LNCaP clone FGC (cell line): ENCODE data around the gene CNTN4.

Experiments
- DNase-seq: peaks from one replicate; pipeline ENCODE4 v3.0.0-alpha.2; 2011; ENCODE audit warnings: low read depth
- H3K4me3 ChIP-seq: 2 replicates; pipeline ENCODE4 v1.5.1; 2011; ENCODE audit warnings: mild to moderate bottlenecking, low read depth, low read length, control low read depth
- TF ChIP-seq, protein P1 (sequence below): IDR thresholded peaks from 2 replicates; pipeline ENCODE4 v1.5.1; 2012; ENCODE audit warnings: mild to moderate bottlenecking; ENCODE audit not compliant: control insufficient read depth, insufficient read depth; ENCODE audit errors: extremely low read depth

Gene CNTN4

DNA sequence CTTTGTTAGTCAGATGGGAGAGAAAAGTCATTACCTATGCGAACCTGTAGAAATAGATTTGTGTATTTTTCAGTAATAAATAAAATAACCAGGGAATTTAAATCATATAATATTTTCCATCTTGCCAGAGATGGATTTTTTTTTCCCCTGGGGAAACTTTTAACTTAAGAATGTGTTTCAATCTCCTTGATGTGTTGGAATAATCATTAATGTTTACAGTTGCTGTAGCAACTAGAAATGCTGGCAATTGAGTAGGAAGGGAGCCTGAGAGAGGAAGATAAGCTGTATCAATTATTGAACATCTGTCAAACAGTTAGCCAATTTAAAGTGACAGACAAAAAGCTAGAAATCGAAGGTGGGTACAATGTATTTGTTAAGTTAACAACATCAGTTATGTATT lies 752.0 kb downstream of the CNTN4 start:
- no peak for DNase-seq
- TF ChIP-seq, protein P1, sequence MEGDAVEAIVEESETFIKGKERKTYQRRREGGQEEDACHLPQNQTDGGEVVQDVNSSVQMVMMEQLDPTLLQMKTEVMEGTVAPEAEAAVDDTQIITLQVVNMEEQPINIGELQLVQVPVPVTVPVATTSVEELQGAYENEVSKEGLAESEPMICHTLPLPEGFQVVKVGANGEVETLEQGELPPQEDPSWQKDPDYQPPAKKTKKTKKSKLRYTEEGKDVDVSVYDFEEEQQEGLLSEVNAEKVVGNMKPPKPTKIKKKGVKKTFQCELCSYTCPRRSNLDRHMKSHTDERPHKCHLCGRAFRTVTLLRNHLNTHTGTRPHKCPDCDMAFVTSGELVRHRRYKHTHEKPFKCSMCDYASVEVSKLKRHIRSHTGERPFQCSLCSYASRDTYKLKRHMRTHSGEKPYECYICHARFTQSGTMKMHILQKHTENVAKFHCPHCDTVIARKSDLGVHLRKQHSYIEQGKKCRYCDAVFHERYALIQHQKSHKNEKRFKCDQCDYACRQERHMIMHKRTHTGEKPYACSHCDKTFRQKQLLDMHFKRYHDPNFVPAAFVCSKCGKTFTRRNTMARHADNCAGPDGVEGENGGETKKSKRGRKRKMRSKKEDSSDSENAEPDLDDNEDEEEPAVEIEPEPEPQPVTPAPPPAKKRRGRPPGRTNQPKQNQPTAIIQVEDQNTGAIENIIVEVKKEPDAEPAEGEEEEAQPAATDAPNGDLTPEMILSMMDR = no peak
- no peak overlapping the region for H3K4me3 ChIP-seq

DNA sequence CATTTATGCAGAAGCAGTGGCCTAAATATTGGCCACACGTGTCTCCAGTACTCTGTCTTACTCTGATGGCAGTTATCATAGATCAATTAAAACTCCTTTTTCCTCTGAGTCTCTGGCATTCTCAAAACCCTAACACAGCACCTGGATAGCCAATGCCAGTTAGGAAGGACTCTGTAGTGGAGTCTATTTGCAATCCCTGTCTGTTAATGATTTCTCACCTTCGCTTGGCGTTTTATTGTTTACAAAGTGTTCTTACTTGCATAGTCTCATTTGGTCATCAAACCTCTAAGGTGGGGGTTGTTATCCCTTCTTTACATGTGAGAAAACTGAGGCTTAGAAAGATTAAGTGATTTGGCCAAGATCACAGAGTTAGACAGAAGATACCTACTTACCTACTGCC lies 752.7 kb downstream of the CNTN4 start:
- TF ChIP-seq, protein P1 = no peak
- no peak for DNase-seq
- no peak overlapping the region for H3K4me3 ChIP-seq

DNA sequence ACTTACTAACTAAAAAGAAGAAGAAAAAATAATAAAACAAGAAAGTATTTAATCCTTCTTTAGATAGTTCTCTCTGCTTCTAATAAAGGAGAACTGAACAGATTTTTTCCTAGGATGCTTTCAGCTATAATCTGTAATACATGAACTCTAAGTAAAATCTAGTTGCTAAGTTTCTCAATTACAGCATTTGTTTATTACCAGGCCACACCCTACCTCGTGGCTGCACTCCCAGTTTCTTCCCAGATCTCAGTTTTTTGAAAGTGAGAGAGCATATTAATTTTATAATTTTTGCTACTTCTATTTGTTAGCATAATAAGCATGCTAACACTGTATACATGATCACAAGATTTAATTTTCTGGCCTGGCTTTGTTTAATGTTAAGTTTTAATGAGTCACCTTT lies 753.2 kb downstream of the CNTN4 start:
- no peak for DNase-seq
- H3K4me3 ChIP-seq = no peak overlapping the region
- TF ChIP-seq, protein P1 = no peak

DNA sequence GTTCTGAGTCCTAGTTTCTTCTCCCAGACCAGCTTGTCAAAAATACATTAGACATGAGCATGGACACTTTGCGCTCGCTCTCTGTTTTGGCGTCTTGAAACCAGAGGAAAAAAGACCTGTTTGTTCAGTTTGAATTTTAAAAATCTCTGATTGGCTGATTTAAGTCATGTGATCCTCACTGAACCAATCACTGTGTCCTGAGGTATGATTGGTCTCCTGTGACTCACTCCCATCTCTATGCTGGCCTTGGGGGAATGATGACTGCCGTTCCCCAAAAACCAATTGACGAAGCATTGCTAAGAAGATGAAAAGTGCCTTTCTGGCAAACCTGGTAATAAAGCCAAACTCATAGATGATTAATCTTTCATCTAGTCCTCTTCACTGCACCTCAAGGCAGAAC lies 755.0 kb downstream of the CNTN4 start:
- TF ChIP-seq, protein P1 = no peak
- no peak for DNase-seq
- no peak overlapping the region for H3K4me3 ChIP-seq

DNA sequence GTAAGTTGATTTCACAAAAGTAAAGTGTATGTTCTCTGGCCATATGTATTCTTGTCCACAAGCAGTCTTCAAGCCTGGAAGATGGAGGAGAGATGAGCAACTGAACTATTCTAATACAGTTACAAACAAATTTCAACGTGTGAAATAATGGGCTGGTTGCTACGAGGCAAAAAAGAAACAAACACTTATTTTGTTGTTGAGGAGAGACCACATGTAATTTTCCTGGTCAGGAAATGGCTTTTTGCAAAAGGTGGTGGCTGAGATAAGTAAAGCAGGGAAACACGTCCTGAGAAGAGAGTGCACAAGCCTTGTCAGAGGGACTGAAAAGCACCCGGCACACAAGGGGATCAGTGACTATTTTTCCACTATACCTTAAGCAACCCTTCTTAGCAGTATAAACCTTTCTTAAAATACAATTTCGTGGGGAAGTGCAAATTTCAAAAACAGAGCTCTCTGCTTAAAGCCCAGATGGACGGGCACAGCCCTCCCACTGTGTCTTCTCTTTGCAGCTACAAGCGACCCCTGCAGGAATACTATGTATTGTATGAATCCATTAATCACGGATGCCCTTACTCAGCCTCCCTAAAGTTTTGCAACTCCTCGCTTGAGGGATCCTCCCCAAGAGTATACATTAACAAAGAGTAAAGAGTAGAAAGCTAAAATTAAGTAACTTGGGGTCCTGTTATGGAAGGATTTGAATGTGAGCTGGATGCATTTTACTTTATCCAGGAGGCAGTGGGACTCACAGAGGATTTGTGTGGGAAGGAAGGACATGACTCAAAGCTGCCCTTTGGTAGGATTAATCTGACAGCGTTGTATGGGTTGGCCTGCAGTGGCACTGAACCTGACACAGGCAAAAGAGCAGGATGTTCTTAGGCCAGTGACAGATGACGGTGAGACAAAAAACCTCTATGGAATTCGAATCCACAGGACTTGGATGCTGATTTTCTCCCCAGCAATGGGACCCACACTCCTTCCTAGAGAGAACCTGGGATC lies 757.8 kb downstream of the CNTN4 start:
- no peak for DNase-seq
- TF ChIP-seq, protein P1 = no peak
- H3K4me3 ChIP-seq = no peak overlapping the region

DNA sequence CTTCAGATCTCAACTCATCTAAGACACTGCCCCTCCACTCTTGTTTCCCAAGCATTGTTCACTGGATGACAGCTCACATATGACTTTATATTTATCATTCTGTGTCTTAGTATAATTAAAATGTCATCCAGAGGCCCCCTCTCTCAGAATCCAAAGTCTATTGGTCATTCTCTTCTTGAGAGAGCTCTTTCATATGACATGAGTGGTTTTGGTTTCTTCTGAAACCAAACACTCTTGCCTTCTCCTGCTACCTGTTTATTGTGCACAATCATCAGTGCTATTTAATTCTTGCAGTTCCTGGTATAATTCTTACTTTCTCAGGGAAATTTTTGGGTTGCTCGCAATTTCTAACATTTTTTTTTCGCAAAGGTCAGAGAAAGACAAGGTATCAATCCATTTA lies 762.0 kb downstream of the CNTN4 start:
- no peak overlapping the region for H3K4me3 ChIP-seq
- no peak for DNase-seq
- TF ChIP-seq, protein P1 = no peak
